ENCODE measurements around the gene CCDC32.

CCDC32 gene

DNA sequence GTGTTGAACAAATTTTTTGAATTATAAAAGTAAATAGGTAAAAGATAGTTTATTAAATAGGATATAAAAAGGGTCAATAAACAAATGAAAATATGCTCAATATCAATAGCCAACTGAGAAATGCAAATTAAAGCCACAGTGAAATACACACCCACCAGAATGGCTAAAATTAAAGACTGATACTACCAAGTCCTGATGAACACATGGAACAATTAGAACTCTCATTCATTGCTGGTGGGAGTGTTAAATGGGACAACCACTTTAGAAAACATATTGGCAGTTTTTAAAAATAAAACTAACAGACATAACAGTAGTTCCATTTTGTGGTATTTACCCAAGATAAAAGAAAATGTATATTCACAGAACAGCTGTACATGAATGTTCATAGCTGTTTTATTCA is 41.2 kb downstream of the CCDC32 start:
- Mint-ChIP-seq H3K4me1 (ENCODE audit: low read depth in 2 of 2) (peaks cover 2 to 5% of the 10 kb centered on the region in 2 donors), H3K27ac (no peak overlapping the region), H3K27me3 (no peaks in the 10 kb centered on the region), H3K9me3 (no peaks in the 10 kb centered on the region), H3K4me3 (no peak overlapping the region), H3K36me3 (ENCODE audit: insufficient read depth) (peaks cover 3% of the 10 kb centered on the region)
- DNase-seq = no peak
- no peak for ATAC-seq (replicated peaks)

DNA sequence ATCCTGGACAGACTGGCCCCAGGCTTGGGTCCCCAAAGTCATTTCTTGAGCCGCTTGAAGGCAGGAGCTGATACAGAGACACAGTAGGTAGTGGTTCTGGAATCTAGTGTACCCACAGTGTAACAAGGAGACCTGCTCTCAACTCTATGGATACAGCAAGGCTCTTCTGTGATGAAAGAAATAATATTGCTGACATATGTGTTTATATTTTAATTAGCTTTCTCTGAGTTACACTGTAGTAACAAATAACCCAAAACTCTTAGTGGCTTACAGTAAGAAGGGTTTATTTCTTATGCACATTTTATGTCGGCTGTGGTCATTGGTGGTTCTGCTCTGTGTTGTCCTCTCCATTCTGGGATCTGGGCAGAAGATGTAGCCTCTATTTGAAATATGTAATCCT is 48.5 kb downstream of the CCDC32 start:
- DNase-seq = no peak
- H3K4me3 Mint-ChIP-seq = no peak overlapping the region
- no peak for ATAC-seq (replicated peaks)
- H3K36me3 Mint-ChIP-seq (ENCODE audit: insufficient read depth) = no peaks in the 10 kb centered on the region
- no peaks in the 10 kb centered on the region for H3K9me3 Mint-ChIP-seq
- peaks cover 22 to 27% of the 10 kb centered on the region in 2 donors for H3K27me3 Mint-ChIP-seq
- peaks cover 8 to 10% of the 10 kb centered on the region in 2 donors for H3K4me1 Mint-ChIP-seq (ENCODE audit: low read depth in 2 of 2)
- no peak overlapping the region for H3K27ac Mint-ChIP-seq

DNA sequence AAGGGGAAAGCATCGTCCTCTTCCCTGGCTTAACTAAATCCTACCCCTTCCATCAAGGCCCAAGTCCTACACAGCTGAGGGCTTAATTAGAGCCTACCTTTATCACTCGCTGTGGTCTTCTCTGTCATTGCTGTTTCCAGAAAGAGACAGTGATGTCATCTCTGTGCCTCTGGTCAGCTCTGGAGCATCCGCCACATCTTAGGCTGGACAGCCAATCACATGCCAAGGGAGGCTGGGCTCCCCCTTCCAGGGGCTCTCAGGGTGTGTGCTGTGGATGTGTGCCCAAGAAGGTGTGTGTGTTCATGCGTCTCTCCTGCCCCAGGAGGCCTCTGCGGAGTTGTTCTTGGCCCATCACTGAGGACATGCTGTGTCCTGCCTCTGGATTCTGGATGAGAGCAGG is 51.2 kb downstream of the CCDC32 start:
- DNase-seq (no peak), ATAC-seq (replicated peaks) (no peak)
- no peaks in the 10 kb centered on the region for H3K9me3 Mint-ChIP-seq
- peaks cover 8 to 10% of the 10 kb centered on the region in 2 donors for H3K4me1 Mint-ChIP-seq (ENCODE audit: low read depth in 2 of 2)
- H3K4me3 Mint-ChIP-seq = no peak overlapping the region
- H3K27me3 Mint-ChIP-seq = peaks cover 37 to 45% of the 10 kb centered on the region in 2 donors
- no peaks in the 10 kb centered on the region for H3K36me3 Mint-ChIP-seq (ENCODE audit: insufficient read depth)
- H3K27ac Mint-ChIP-seq = no peak overlapping the region

GRCh38 chr15:40512440-40512839 is 52.4 kb downstream of the CCDC32 start:
- ATAC-seq (replicated peaks) (no peak), DNase-seq (no peak)
- Mint-ChIP-seq H3K27me3 (peaks cover 47 to 57% of the 10 kb centered on the region in 2 donors), H3K36me3 (ENCODE audit: insufficient read depth) (no peaks in the 10 kb centered on the region), H3K4me1 (ENCODE audit: low read depth in 2 of 2) (peaks cover 10 to 12% of the 10 kb centered on the region in 2 donors), H3K9me3 (no peaks in the 10 kb centered on the region), H3K4me3 (peak overlapping the region; percentile 66 to 72), H3K27ac (no peak overlapping the region)

DNA sequence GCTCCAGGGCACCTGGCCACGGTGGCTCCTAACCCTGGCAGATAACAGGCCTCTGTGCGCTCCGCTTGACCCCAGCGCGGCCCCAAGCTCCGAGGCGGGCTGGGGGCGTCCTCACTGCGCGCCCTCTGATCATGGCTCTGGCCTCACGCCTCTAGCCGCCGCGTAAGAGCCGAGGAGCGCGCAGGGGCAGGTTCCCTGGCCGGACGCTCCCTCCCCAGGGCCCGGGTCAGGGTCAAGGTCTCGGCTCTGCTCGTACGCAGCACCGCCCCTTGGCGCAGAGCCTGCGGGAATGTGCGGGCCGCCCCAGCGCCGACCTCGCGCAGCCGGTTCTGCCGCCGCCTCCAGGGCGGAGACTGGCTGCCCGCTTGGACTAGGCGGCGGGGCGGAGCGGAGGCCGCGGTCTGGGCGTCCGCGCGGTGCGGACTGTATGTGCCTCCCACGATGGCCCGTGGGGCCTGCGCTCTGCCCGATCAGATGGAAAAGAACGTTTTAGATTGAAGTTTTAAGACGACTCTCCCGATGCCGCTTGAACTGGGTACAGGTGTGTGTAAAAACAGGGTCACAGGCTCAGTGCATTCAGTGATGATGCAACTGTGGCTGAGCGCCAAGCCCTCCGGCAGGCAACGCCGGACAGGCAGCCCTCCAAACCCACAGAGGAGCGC is 53.2 kb downstream of the CCDC32 start:
- Mint-ChIP-seq H3K4me1 (ENCODE audit: low read depth in 2 of 2) (peaks cover 17 to 20% of the 10 kb centered on the region in 2 donors), H3K36me3 (ENCODE audit: insufficient read depth) (no peaks in the 10 kb centered on the region), H3K27ac (no peak overlapping the region), H3K9me3 (no peaks in the 10 kb centered on the region), H3K4me3 (peak overlapping the region; percentile 66 to 72), H3K27me3 (peaks cover 56 to 65% of the 10 kb centered on the region in 2 donors)
- DNase-seq = no peak
- ATAC-seq (replicated peaks) = peak; percentile 29

DNA sequence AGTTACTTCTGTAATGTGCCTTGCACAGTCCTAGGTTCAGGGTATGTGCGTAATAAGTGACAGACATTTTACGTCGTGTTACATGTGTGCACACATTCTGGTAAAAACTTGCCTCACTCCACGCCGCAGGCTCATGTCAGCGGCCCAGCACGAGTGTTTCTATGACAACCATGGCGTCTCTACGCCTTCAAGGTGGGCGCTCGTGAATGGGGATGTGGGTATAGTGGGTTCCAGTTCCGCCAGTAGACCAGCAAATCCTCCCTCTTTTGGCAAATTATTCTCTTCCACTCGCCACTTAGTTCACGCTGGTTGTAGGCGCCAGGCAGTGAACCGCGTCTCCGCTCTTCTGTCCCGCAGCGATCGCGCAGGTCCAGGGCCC is 53.8 kb downstream of the CCDC32 start:
- Mint-ChIP-seq H3K9me3 (no peaks in the 10 kb centered on the region), H3K4me1 (ENCODE audit: low read depth in 2 of 2) (peaks cover 17 to 20% of the 10 kb centered on the region in 2 donors), H3K36me3 (ENCODE audit: insufficient read depth) (no peaks in the 10 kb centered on the region), H3K27me3 (peaks cover 59 to 70% of the 10 kb centered on the region in 2 donors), H3K4me3 (peak overlapping the region; percentile 66 to 72), H3K27ac (no peak overlapping the region)
- DNase-seq = peak in 2 of 3 experiments; percentile 10 to 20
- peak; percentile 66 for ATAC-seq (replicated peaks)

GRCh38 chr15:40510201-40510600 is 54.6 kb downstream of the CCDC32 start:
- Mint-ChIP-seq H3K27ac (no peak overlapping the region), H3K4me3 (peak overlapping the region; percentile 2 to 5), H3K36me3 (ENCODE audit: insufficient read depth) (no peaks in the 10 kb centered on the region), H3K9me3 (no peaks in the 10 kb centered on the region), H3K27me3 (peaks cover 60 to 75% of the 10 kb centered on the region in 2 donors), H3K4me1 (ENCODE audit: low read depth in 2 of 2) (peaks cover 17 to 20% of the 10 kb centered on the region in 2 donors)
- DNase-seq (no peak), ATAC-seq (replicated peaks) (no peak)

DNA sequence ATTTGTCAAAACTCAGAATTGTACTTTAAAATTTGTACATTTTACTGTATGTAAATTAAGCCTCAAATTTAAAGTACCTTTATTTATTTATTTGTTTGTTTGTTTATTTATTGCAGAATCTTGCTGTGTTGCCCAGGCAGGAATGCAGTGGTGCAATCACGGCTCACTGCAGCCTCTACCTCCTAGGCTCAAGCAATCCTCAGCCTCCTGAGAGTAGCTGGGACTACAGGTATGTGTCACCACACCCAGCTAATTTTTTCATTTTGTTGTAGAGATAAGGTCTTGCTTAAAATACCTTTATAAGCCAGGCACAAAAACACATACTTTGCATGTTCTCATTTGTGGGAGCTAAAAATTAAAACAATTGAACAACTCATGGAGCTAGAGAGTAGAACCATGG is 56.6 kb downstream of the CCDC32 start:
- H3K27ac Mint-ChIP-seq = no peak overlapping the region
- ATAC-seq (replicated peaks) (no peak), DNase-seq (no peak)
- peaks cover 69 to 86% of the 10 kb centered on the region in 2 donors for H3K27me3 Mint-ChIP-seq
- no peak overlapping the region for H3K4me3 Mint-ChIP-seq
- H3K9me3 Mint-ChIP-seq = no peaks in the 10 kb centered on the region
- H3K4me1 Mint-ChIP-seq (ENCODE audit: low read depth in 2 of 2) = peaks cover 17 to 20% of the 10 kb centered on the region in 2 donors
- H3K36me3 Mint-ChIP-seq (ENCODE audit: insufficient read depth) = no peaks in the 10 kb centered on the region

- ATAC-seq (replicated peaks) (peak; percentile 74), DNase-seq (peak; percentile 45 to 49 (median 48))
- Mint-ChIP-seq H3K27ac (no peak overlapping the region), H3K27me3 (peaks cover 68 to 86% of the 10 kb centered on the region in 2 donors), H3K4me3 (peak overlapping the region; percentile 39 to 44), H3K36me3 (ENCODE audit: insufficient read depth) (no peaks in the 10 kb centered on the region), H3K4me1 (ENCODE audit: low read depth in 2 of 2) (peaks cover 13 to 17% of the 10 kb centered on the region in 2 donors), H3K9me3 (no peaks in the 10 kb centered on the region)
Observed at GRCh38 chr15:40506964-40507571, 57.8 kb downstream of the CCDC32 start.

All from effector memory CD8-positive, alpha-beta T cell (primary cell).